ENCODE data around the gene CLCN6. TPM values are rescaled to one million over a fixed set of nuclear protein-coding genes. Genes with fewer than 3 reads are reported as not detected.

CLCN6 gene
- total and polyA plus RNA-seq, 2 of the 8 experiments (the other 6 are each of a cell fraction or from before 2014, with no cell fraction given) = 15.7 to 26.0 TPM

DNA sequence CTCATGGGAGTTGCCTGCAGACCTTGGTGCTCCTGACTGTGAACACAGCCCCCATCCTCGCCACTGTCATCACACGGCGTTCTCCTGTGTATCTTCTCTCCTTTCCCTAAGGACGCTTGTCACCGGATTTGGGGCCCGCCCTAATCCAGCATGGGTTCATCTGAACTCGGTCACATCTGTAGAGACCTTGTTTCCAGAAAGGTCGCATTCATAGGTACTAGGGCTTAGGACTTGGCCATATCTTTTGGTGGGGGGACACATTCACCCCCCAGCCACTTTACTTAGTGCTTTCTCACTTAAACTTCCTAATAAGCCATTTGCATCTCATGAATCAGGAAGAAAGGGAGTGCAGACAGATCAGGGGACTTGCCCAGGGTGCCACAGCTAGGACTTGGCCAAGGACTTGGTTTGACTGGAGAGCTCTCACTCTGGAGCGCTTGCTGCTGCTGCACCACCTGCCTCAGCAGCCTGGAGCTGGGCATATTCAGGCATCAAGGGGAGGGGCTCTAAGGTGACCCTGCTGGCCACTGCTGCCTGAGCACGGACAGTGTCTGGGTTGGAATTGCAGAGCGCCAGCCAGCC, 31.9 kb downstream of the CLCN6 start:
- no peak overlapping the region for H4K5ac ChIP-seq (ENCODE audit: insufficient read length, low read depth, low read length)
- H2BK15ac ChIP-seq (ENCODE audit: low read length) = no peak overlapping the region
- 89% methylated on average over 11 of the region's 11 CpGs; no CpG with 5 or more reads in 1 of the 2 experiments for WGBS, 2 experiments (ENCODE audit: extremely low coverage in 1 of 2, insufficient coverage in 1 of 2, insufficient read length in 1 of 2, insufficient replicate concordance in 2 of 2, low coverage in 1 of 2, low lambda C conversion rate in 2 of 2, missing lambda C conversion rate in 1 of 2)
- no peak overlapping the region for H3K27ac ChIP-seq (ENCODE audit: low read depth, low read length)
- no peaks in the 10 kb centered on the region for H3K79me2 ChIP-seq (ENCODE audit: control insufficient read depth in 1 of 2, insufficient read depth in 2 of 2, low read length in 2 of 2)
- H2BK12ac ChIP-seq (ENCODE audit: low read depth, low read length) = no peak overlapping the region
- ChIA-PET POLR2A (ENCODE audit: partially characterized antibody) (interaction anchor here (1.2 to 8.1 kb wide), 5 partner anchors 10 to 70 kb away, joined by 4 to 72 read pairs (median 5); partner anchors contain the start of gene NPPA), CTCF (ENCODE audit: partially characterized antibody) (interaction anchor here (0.7 to 8.8 kb wide), 36 partner anchors 9 to 303 kb away, joined by 3 to 67 read pairs (median 4); partner anchors contain the start of gene NPPA)
- H3K56ac ChIP-seq (replicated peaks; ENCODE audit: insufficient read length, low read depth, low read length) = no peak overlapping the region
- no peak overlapping the region for H3K4ac ChIP-seq (replicated peaks; ENCODE audit: insufficient read length, low read depth, low read length)
- H3K18ac ChIP-seq (ENCODE audit: extremely low read depth, low read length) = no peak overlapping the region
- no peaks in the 10 kb centered on the region for H3K23me2 ChIP-seq (ENCODE audit: low read depth, low read length)
- peaks cover 15 to 21% of the 10 kb centered on the region in 2 experiments for H4K20me1 ChIP-seq (replicated peaks in 1 of 2; ENCODE audit: control insufficient read depth in 1 of 2, insufficient read depth in 2 of 2, low read length in 2 of 2)
- H2AFZ ChIP-seq (ENCODE audit: low read length) = no peak overlapping the region
- no peak overlapping the region for H3K9ac ChIP-seq (replicated peaks in 1 of 4; ENCODE audit: extremely low read depth in 1 of 4, low read depth in 3 of 4, low read length in 3 of 4)
- DNase-seq (ENCODE audit: low read depth in 1 of 2, low spot score in 2 of 2) (no peak), FAIRE-seq (no peak)
- no peak overlapping the region for H2AK5ac ChIP-seq (ENCODE audit: low read depth, low read length)
- no peak overlapping the region; the same call in 1 of the 2 replicates for H4K8ac ChIP-seq (ENCODE audit: extremely low read depth, insufficient read depth, low read length)
- H2BK120ac ChIP-seq (replicated peaks; ENCODE audit: low read depth, low read length) = no peak overlapping the region
- H3K14ac ChIP-seq (ENCODE audit: insufficient read length) = no peak overlapping the region
- H3K9me3 ChIP-seq (ENCODE audit: insufficient read depth in 2 of 2, low read depth in 1 of 2, low read length in 1 of 2) = no peaks in the 10 kb centered on the region
- no peak overlapping the region for H3K4me2 ChIP-seq (ENCODE audit: insufficient read depth in 1 of 2, low read depth in 2 of 2, low read length in 2 of 2)
- no peaks in the 10 kb centered on the region for H3K27me3 ChIP-seq (replicated peaks in 1 of 4; ENCODE audit: control insufficient read depth in 3 of 4, extremely low read depth in 1 of 4, insufficient read depth in 3 of 4, low read length in 3 of 4)
- no peaks in the 10 kb centered on the region for H3K4me1 ChIP-seq (replicated peaks in 1 of 4; ENCODE audit: control insufficient read depth in 3 of 4, insufficient read depth in 4 of 4, low read length in 3 of 4)
- peaks cover 56 to 89% (median 84%) of the 10 kb centered on the region in 4 experiments for H3K36me3 ChIP-seq (ENCODE audit: control insufficient read depth in 2 of 4, insufficient read depth in 4 of 4, low read length in 3 of 4)
- no peak overlapping the region for H4K91ac ChIP-seq (replicated peaks; ENCODE audit: insufficient read length, low read length)
- H3K4me3 ChIP-seq (ENCODE audit: extremely low read depth in 1 of 4, insufficient read depth in 2 of 4, low read depth in 3 of 4, low read length in 4 of 4) = no peak overlapping the region
- H2BK5ac ChIP-seq (ENCODE audit: low read depth, low read length) = no peak overlapping the region
- H3K79me1 ChIP-seq (ENCODE audit: low read depth, low read length) = no peaks in the 10 kb centered on the region
- no peak for TF ChIP-seq ZNF274 (IDR thresholded peaks at IDR 0.05; ENCODE audit: borderline replicate concordance, extremely low read depth, low read length)
- no peak for TF ChIP-seq BCL11A (IDR thresholded peaks at IDR 0.05; ENCODE audit: low read depth in 2 of 2, low read length in 2 of 2)
- no peak for TF ChIP-seq SIX5 (IDR thresholded peaks at IDR 0.05; ENCODE audit: low read depth, low read length)
- no peak for TF ChIP-seq POU5F1 (IDR thresholded peaks at IDR 0.05; ENCODE audit: low read depth, low read length)
- TF ChIP-seq CBX5 (IDR thresholded peaks at IDR 0.05; ENCODE audit: low read depth, low read length) = no peak
- TF ChIP-seq FOSL1 (IDR thresholded peaks at IDR 0.05; ENCODE audit: insufficient read depth, low read depth, low read length) = no peak
- TF ChIP-seq EZH2 (IDR thresholded peaks at IDR 0.05; ENCODE audit: low read depth, low read length, severe bottlenecking) = no peak
- no peak for TF ChIP-seq RAD21 (IDR thresholded peaks at IDR 0.05 in 1 of 2, conservative IDR thresholded peaks at IDR 0.05 in 1 of 2; ENCODE audit: low read depth in 2 of 2, low read length in 2 of 2)
- TF ChIP-seq, protein P1, sequence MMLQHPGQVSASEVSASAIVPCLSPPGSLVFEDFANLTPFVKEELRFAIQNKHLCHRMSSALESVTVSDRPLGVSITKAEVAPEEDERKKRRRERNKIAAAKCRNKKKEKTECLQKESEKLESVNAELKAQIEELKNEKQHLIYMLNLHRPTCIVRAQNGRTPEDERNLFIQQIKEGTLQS (IDR thresholded peaks at IDR 0.05; ENCODE audit: insufficient read depth, low read depth, low read length) = no peak
- TF ChIP-seq BRCA1 (IDR thresholded peaks at IDR 0.05; ENCODE audit: low read depth, low read length) = no peak
- no peak overlapping the region for H3K23ac ChIP-seq (ENCODE audit: insufficient read length)
- no peak overlapping the region for H2BK20ac ChIP-seq (ENCODE audit: low read length)
